ENCODE results near the gene SEL1L3. TPM values are rescaled to one million over a fixed set of nuclear protein-coding genes. Genes with fewer than 3 reads are reported as not detected.

SEL1L3 gene
- total and polyA plus RNA-seq, 9 of the 15 experiments (the other 6 are each of a cell fraction or from before 2014, with no cell fraction given): 10.0 to 44.3 (median 21.6) TPM

- TF ChIP-seq PATZ1 (CRISPR knock-in tag; IDR thresholded peaks at IDR 0.05; ENCODE audit: borderline replicate concordance): 0 out of 2 replicates have a peak, but pooled peaks have one; percentile 52
- TF ChIP-seq JUN (IDR thresholded peaks at IDR 0.05; ENCODE audit: borderline replicate concordance, low read depth, low read length): no peak
- no peak for TF ChIP-seq JUN (CRISPR knock-in tag; IDR thresholded peaks at IDR 0.05; ENCODE audit: borderline replicate concordance)
- TF ChIP-seq ZFPM2 (CRISPR knock-in tag; IDR thresholded peaks at IDR 0.05): no peak
- TF ChIP-seq PHF8 (IDR thresholded peaks at IDR 0.05; ENCODE audit: borderline replicate concordance, low read length): no peak
- TF ChIP-seq ZNF134 (CRISPR knock-in tag; conservative IDR thresholded peaks at IDR 0.05): no peak
- no peak for TF ChIP-seq POLR2B (IDR thresholded peaks at IDR 0.05; ENCODE audit: low read depth, partially characterized antibody)
- TF ChIP-seq MTA1 (IDR thresholded peaks at IDR 0.05; ENCODE audit: borderline replicate concordance): no peak
- TF ChIP-seq STAG1 (CRISPR knock-in tag; IDR thresholded peaks at IDR 0.05; ENCODE audit: borderline replicate concordance): no peak
- TF ChIP-seq NUFIP1 (IDR thresholded peaks at IDR 0.05; ENCODE audit: partially characterized antibody): no peak
- TF ChIP-seq NFXL1 (CRISPR knock-in tag; IDR thresholded peaks at IDR 0.05): no peak
- TF ChIP-seq SMAD3 (CRISPR knock-in tag; conservative IDR thresholded peaks at IDR 0.05): peak; percentile 72; the same call in 1 of the 2 replicates
- peak; percentile 82; the same call in 1 of the 2 replicates for TF ChIP-seq ZNF583 (CRISPR knock-in tag; IDR thresholded peaks at IDR 0.05)
- TF ChIP-seq NCOA2 (IDR thresholded peaks at IDR 0.05; ENCODE audit: partially characterized antibody in 2 of 2): no peak
- TF ChIP-seq HDAC2 (IDR thresholded peaks at IDR 0.05): no peak
- TF ChIP-seq TSHZ1 (CRISPR knock-in tag; IDR thresholded peaks at IDR 0.05): 0 out of 2 replicates have a peak, but pooled peaks have one; percentile 35
- no peak for TF ChIP-seq HDAC3 (IDR thresholded peaks at IDR 0.05; ENCODE audit: borderline replicate concordance, partially characterized antibody)
- no peak for TF ChIP-seq TARDBP (IDR thresholded peaks at IDR 0.05)
- no peak for TF ChIP-seq TCF3 (CRISPR knock-in tag; IDR thresholded peaks at IDR 0.05)
- TF ChIP-seq MEIS2 (IDR thresholded peaks at IDR 0.05; ENCODE audit: partially characterized antibody): no peak
Measured at GRCh38 chr4:25725870-25726269, 136.9 kb downstream of the SEL1L3 start (continued).
